ENCODE data around the gene TMED8.
"Not testable (repeated sequence)": the region's sequence is repeated elsewhere in the genome, so short reads cannot be mapped to it uniquely, and the experiment has no call there.

Gene TMED8

GRCh38 chr14:77356899-77357298 is 20.0 kb downstream of the TMED8 start:
- DNase-seq: no peak

GRCh38 chr14:77355811-77356210 is 21.1 kb downstream of the TMED8 start:
- DNase-seq: no peak

- no peak for DNase-seq
These were observed 23.3 kb downstream of the TMED8 start for GRCh38 chr14:77353469-77354141.

- DNase-seq: no peak
These were observed 29.1 kb downstream of the TMED8 start for GRCh38 chr14:77347751-77348150.

- DNase-seq: no peak
These were observed 30.4 kb downstream of the TMED8 start for GRCh38 chr14:77346495-77346894.

GRCh38 chr14:77344377-77344996 is 32.4 kb downstream of the TMED8 start:
- DNase-seq: no peak

GRCh38 chr14:77343662-77344061 is 33.2 kb downstream of the TMED8 start:
- DNase-seq: no peak

- no peak for DNase-seq
These were observed 34.0 kb downstream of the TMED8 start for GRCh38 chr14:77342726-77343397.

- DNase-seq: no peak
These were observed 36.5 kb downstream of the TMED8 start for GRCh38 chr14:77340389-77340788.

GRCh38 chr14:77339407-77339806 is 37.5 kb downstream of the TMED8 start:
- peak; percentile 85 for DNase-seq

GRCh38 chr14:77338302-77338701 is 38.6 kb downstream of the TMED8 start:
- no peak for DNase-seq

- DNase-seq: no peak
These were observed 39.0 kb downstream of the TMED8 start for GRCh38 chr14:77337880-77338279.

GRCh38 chr14:77337255-77337654 is 39.6 kb downstream of the TMED8 start:
- DNase-seq: not testable (repeated sequence)

GRCh38 chr14:77335576-77335975 is 41.3 kb downstream of the TMED8 start:
- no peak for DNase-seq

- no peak for DNase-seq
These were observed 47.0 kb downstream of the TMED8 start for GRCh38 chr14:77329872-77330271.

GRCh38 chr14:77327111-77327510 is 49.8 kb downstream of the TMED8 start:
- DNase-seq: no peak

GRCh38 chr14:77325746-77326094 is 51.2 kb downstream of the TMED8 start:
- no peak for DNase-seq

- no peak for DNase-seq
These were observed 51.8 kb downstream of the TMED8 start for GRCh38 chr14:77324816-77325745.

GRCh38 chr14:77324289-77324688 is 52.6 kb downstream of the TMED8 start:
- no peak for DNase-seq

- DNase-seq: no peak
These were observed 53.3 kb downstream of the TMED8 start for GRCh38 chr14:77323571-77323970.

- DNase-seq: no peak
These were observed 53.9 kb downstream of the TMED8 start for GRCh38 chr14:77322951-77323350.

- DNase-seq: no peak
These were observed 54.5 kb downstream of the TMED8 start for GRCh38 chr14:77322250-77322902.
